ENCODE data around the gene KDM8.

- TF ChIP-seq CTCF (conservative IDR thresholded peaks at IDR 0.05) (no peak), ZFX (IDR thresholded peaks at IDR 0.05) (no peak)
These were observed 4.1 kb upstream of the KDM8 start for GRCh38 chr16:27199235-27199586.
